ENCODE measurements around the gene MARVELD1.

- TF ChIP-seq EZH2 (IDR thresholded peaks at IDR 0.05; ENCODE audit: insufficient read depth, poor library complexity, severe bottlenecking), result no peak
- TF ChIP-seq EZH2phosphoT487 (IDR thresholded peaks at IDR 0.05; ENCODE audit: insufficient read depth, low read depth), result no peak
Measured at GRCh38 chr10:97708976-97709946, 4.3 kb upstream of the MARVELD1 start.
